GM23338 (cell line): ENCODE results near the gene KIF5A. TPM values are rescaled to one million over a fixed set of nuclear protein-coding genes. Genes with fewer than 3 reads are reported as not detected.

Source experiments
- ATAC-seq: fragments of 200-7000 bp; cut with Tn5 transposase; 3 replicates; pipeline ENCODE4 v1.9.1; 2020
- DNase-seq: peaks from one replicate; pipeline ENCODE4 v3.0.0-alpha.2; 2015; ENCODE audit warnings: low spot score
- H2AFZ ChIP-seq: fragments of 200-600 bp; sonication (generic); 2 replicates; pipeline ENCODE4 v1.8.0; 2016; ENCODE audit warnings: antibody characterized with exemption, mild to moderate bottlenecking, moderate library complexity
- H3F3A ChIP-seq: fragments of 200-600 bp; sonication (generic); replicated peaks from 2 replicates; pipeline ENCODE4 v1.8.0; 2017; ENCODE audit warnings: antibody characterized with exemption, mixed run types, low read depth
- H3K27ac ChIP-seq: fragments of 200-600 bp; sonication (generic); 2 replicates; pipeline ENCODE4 v1.6.1; 2016; ENCODE audit warnings: low read depth
- H3K27me3 ChIP-seq: fragments of 200-600 bp; sonication (generic); 2 replicates; pipeline ENCODE4 v1.8.0; 2016; ENCODE audit warnings: mild to moderate bottlenecking, mixed run types, moderate library complexity; ENCODE audit not compliant: insufficient read depth
- H3K36me3 ChIP-seq: fragments of 200-600 bp; sonication (generic); 2 replicates; pipeline ENCODE4 v1.8.0; 2016; ENCODE audit warnings: mild to moderate bottlenecking; ENCODE audit not compliant: insufficient read depth
- H3K4me1 ChIP-seq: fragments of 200-600 bp; sonication (generic); 2 replicates; pipeline ENCODE4 v1.8.0; 2016; ENCODE audit warnings: mild to moderate bottlenecking, moderate library complexity; ENCODE audit not compliant: insufficient read depth
- H3K4me2 ChIP-seq: fragments of 200-600 bp; sonication (generic); 2 replicates; pipeline ENCODE4 v1.7.1; 2017; ENCODE audit warnings: mixed run types
- H3K4me3 ChIP-seq: fragments of 200-600 bp; sonication (generic); 2 replicates; pipeline ENCODE4 v1.6.1; 2016; ENCODE audit warnings: mixed run types
- H3K79me2 ChIP-seq: fragments of 200-600 bp; sonication (generic); replicated peaks from 2 replicates; pipeline ENCODE4 v1.8.0; 2017; ENCODE audit warnings: mild to moderate bottlenecking; ENCODE audit not compliant: insufficient read depth
- H3K9me2 ChIP-seq: fragments of 200-600 bp; sonication (generic); 2 replicates; pipeline ENCODE4 v1.8.0; 2017; ENCODE audit not compliant: insufficient read depth
- H4K20me1 ChIP-seq: fragments of 200-600 bp; sonication (generic); replicated peaks from 2 replicates; pipeline ENCODE4 v1.8.0; 2017; ENCODE audit warnings: mild to moderate bottlenecking; ENCODE audit not compliant: insufficient read depth
- H3K27ac Mint-ChIP-seq: 2 replicates; pipeline ENCODE4 v1.8.0; 2020; ENCODE audit warnings: inconsistent platforms, mild to moderate bottlenecking, moderate library complexity, mixed read lengths
- H3K27me3 Mint-ChIP-seq: 3 replicates; pipeline ENCODE4 v1.8.0; 2022; ENCODE audit warnings: low read depth, mild to moderate bottlenecking, moderate library complexity, mixed read lengths, inconsistent platforms; ENCODE audit not compliant: insufficient read depth, poor library complexity
- H3K36me3 Mint-ChIP-seq: 3 replicates; pipeline ENCODE4 v1.8.0; 2021; ENCODE audit warnings: low read depth, mild to moderate bottlenecking, inconsistent platforms, moderate library complexity, mixed read lengths
- H3K4me1 Mint-ChIP-seq: 3 replicates; pipeline ENCODE4 v1.8.0; 2020; ENCODE audit warnings: mild to moderate bottlenecking, inconsistent platforms, mixed read lengths
- H3K4me3 Mint-ChIP-seq: 3 replicates; pipeline ENCODE4 v1.8.0; 2021; ENCODE audit warnings: moderate library complexity, mild to moderate bottlenecking, inconsistent platforms, mixed read lengths
- H3K9me3 Mint-ChIP-seq: 3 replicates; pipeline ENCODE4 v1.8.0; 2020; ENCODE audit warnings: moderate library complexity, mild to moderate bottlenecking, inconsistent platforms, mixed read lengths
- CREB1 ChIP-seq: fragments of 250-450 bp; sonication (Bioruptor Pico); IDR thresholded peaks from 2 replicates; pipeline ENCODE4 v1.5.0; 2020; ENCODE audit warnings: low read depth, mild to moderate bottlenecking, moderate library complexity
- CTCF ChIP-seq, 2 experiments: fragments of 200-600 bp in 1 of 2; sonication (generic) in 1 of 2; conservative IDR thresholded peaks; 2 replicates each; pipeline versions ENCODE4 v1.5.1 to v1.6.1; 2016 to 2017; ENCODE audit warnings: antibody characterized with exemption in 2 of 2, low read depth in 2 of 2, mild to moderate bottlenecking in 2 of 2, moderate library complexity in 1 of 2
- ETS1 ChIP-seq: IDR thresholded peaks from 2 replicates; pipeline ENCODE4 v1.6.1; 2016; ENCODE audit warnings: antibody characterized with exemption
- EZH2 ChIP-seq: fragments of 200-600 bp; sonication (generic); IDR thresholded peaks from one replicate; pipeline ENCODE4 v1.8.0; 2017; ENCODE audit warnings: antibody characterized with exemption, mild to moderate bottlenecking, low read depth; ENCODE audit not compliant: unreplicated experiment
- EZH2phosphoT487 ChIP-seq: fragments of 200-600 bp; sonication (generic); IDR thresholded peaks from one replicate; pipeline ENCODE4 v1.8.1; 2018; ENCODE audit warnings: antibody characterized with exemption; ENCODE audit not compliant: unreplicated experiment
- JUNB ChIP-seq: IDR thresholded peaks from one replicate; pipeline ENCODE4 v1.6.1; 2016; ENCODE audit warnings: antibody characterized with exemption; ENCODE audit not compliant: unreplicated experiment
- NANOG ChIP-seq: IDR thresholded peaks from 2 replicates; pipeline ENCODE4 v1.6.1; 2016; ENCODE audit warnings: antibody characterized with exemption, borderline replicate concordance
- POLR2AphosphoS5 ChIP-seq: IDR thresholded peaks from 2 replicates; pipeline ENCODE4 v1.6.1; 2016; ENCODE audit warnings: antibody characterized with exemption, low read depth
- REST ChIP-seq: IDR thresholded peaks from one replicate; pipeline ENCODE4 v1.6.1; 2018; ENCODE audit warnings: antibody characterized with exemption; ENCODE audit not compliant: unreplicated experiment
- STAT1 ChIP-seq: IDR thresholded peaks from one replicate; pipeline ENCODE4 v1.6.1; 2016; ENCODE audit warnings: antibody characterized with exemption; ENCODE audit not compliant: unreplicated experiment
- ZNF114 ChIP-seq: fragments of 250-450 bp; sonication (Bioruptor Pico); IDR thresholded peaks from 2 replicates; pipeline ENCODE4 v1.5.0; 2020; ENCODE audit warnings: mild to moderate bottlenecking, moderate library complexity
- ZNF331 ChIP-seq: fragments of 250-450 bp; sonication (Bioruptor Pico); IDR thresholded peaks from 2 replicates; pipeline ENCODE4 v1.5.0; 2020; ENCODE audit warnings: low read depth, mild to moderate bottlenecking, moderate library complexity
- ZNF462 ChIP-seq: fragments of 250-450 bp; sonication (Bioruptor Pico); IDR thresholded peaks from 2 replicates; pipeline ENCODE4 v1.5.0; 2020; ENCODE audit warnings: mild to moderate bottlenecking, moderate library complexity
- polyA plus RNA-seq: library from polyadenylated mRNA; unstranded; fragments of >200 nt; fragmentation: Nextera tagmentation; extraction: Ambion mirVana; gene quantifications from 2 replicates; pipeline ENCODE4 v1.2.1, GENCODE V29; 2016
- total RNA-seq: library from RNA; depleted of rRNA; stranded (reverse); fragments of >200 nt; shearing (Covaris generic); gene quantifications from 2 replicates; pipeline ENCODE4 v1.2.3, GENCODE V29; 2014

The KIF5A gene
- total and polyA plus RNA-seq, 2 experiments from 2014 or later = 11.1 to 21.3 TPM

GRCh38 chr12:57585156-57585555 is 35.3 kb downstream of the KIF5A start:
- no peaks in the 10 kb centered on the region for H3K79me2 ChIP-seq
- H3F3A ChIP-seq = peaks cover 12% of the 10 kb centered on the region
- TF ChIP-seq ZNF462 = no peak
- TF ChIP-seq STAT1 = no peak
- TF ChIP-seq EZH2 = no peak
- TF ChIP-seq REST = no peak
- TF ChIP-seq CREB1 (CRISPR knock-in tag) = no peak
- no peak for TF ChIP-seq NANOG
- TF ChIP-seq ZNF331 (CRISPR knock-in tag) = no peak
- no peak for TF ChIP-seq POLR2AphosphoS5
- TF ChIP-seq JUNB = no peak
- no peak for TF ChIP-seq ETS1
- TF ChIP-seq EZH2phosphoT487 = no peak
- no peak for TF ChIP-seq ZNF114 (CRISPR knock-in tag)
- no peak for TF ChIP-seq CTCF (conservative IDR thresholded peaks at IDR 0.05; ENCODE audit: low read depth in 2 of 2)
- no peak overlapping the region for H3K4me2 ChIP-seq
- H2AFZ ChIP-seq = no peak overlapping the region
- Mint-ChIP-seq H3K27ac (no peak overlapping the region), H3K27me3 (no peaks in the 10 kb centered on the region), H3K4me3 (no peak overlapping the region), H3K9me3 (no peaks in the 10 kb centered on the region), H3K36me3 (peaks cover 16% of the 10 kb centered on the region), H3K4me1 (peaks cover 4% of the 10 kb centered on the region; the same call in 2 of the 3 replicates)
- H3K27ac ChIP-seq = no peak overlapping the region
- no peaks in the 10 kb centered on the region for H3K9me2 ChIP-seq
- no peak for DNase-seq
- no peak for ATAC-seq
- H4K20me1 ChIP-seq = peaks cover 10% of the 10 kb centered on the region; the same call in 1 of the 2 replicates
- H3K4me3 ChIP-seq = no peak overlapping the region
- H3K4me1 ChIP-seq = peaks cover under 1% of the 10 kb centered on the region; the same call in 1 of the 2 replicates
- H3K36me3 ChIP-seq = peaks cover 8% of the 10 kb centered on the region
- 0 out of 2 replicates have a peak, but pooled peaks cover 8% of the 10 kb centered on the region for H3K27me3 ChIP-seq
